Esophagus squamous epithelium (tissue), 4 donors: ENCODE results near the gene NIM1K.

Experiments
- CTCF ChIP-seq, 6 experiments: fragments of 450-650 bp in 4 of 6; fragments of 200-600 bp in 2 of 6; sonication (generic) in 2 of 6; IDR thresholded peaks; one replicate each; pipeline ENCODE4 v1.5.1; 2016 to 2019; ENCODE audit warnings: antibody characterized with exemption in 6 of 6, mild to moderate bottlenecking in 4 of 6, moderate library complexity in 4 of 6
- POLR2A ChIP-seq, 4 donors: fragments of 450-650 bp; IDR thresholded peaks; one replicate each; pipeline ENCODE4 v1.6.1; 2017; ENCODE audit warnings: antibody characterized with exemption in 4 of 4, mild to moderate bottlenecking in 4 of 4, moderate library complexity in 3 of 4

DNA sequence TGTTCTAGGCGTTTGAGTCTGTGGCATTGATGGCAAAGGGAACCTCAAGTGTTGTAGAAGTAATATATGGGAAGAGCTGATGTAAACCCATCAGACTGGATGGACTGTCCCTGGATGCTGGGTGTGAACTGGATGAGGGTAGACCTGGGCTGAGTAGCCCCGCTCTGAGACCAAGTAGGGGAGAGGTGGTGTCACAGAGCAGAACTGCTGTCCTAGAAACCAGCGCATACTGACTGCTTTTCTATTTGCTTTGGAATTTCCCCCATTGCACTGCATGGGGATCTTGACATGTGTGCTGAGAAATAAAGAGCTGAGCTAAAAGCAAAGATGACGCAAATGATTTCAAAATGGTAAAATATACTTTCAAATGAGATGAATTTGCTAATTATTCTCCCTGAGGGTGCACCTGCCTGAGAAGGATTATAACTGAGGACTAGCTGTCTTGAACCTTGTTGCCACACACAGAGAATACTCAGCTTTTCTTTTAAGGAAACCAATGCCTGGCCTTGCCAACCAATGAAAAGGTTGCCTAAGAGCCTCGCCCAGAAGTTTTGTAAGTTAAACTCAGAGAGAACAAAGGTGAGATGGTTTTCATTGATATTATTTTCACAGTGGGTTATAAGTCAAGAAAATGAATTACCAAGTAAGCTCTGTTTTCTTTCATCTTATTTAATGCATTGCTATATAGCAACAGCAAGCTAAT lies 44.8 kb downstream of the NIM1K start:
- TF ChIP-seq CTCF (IDR thresholded peaks at IDR 0.05), result no peak
- TF ChIP-seq POLR2A (IDR thresholded peaks at IDR 0.05), result no peak
